ENCODE measurements around the gene ZGLP1. TPM values are rescaled to one million over a fixed set of nuclear protein-coding genes. Genes with fewer than 3 reads are reported as not detected.

The ZGLP1 gene
- polyA plus RNA-seq, 1 donor (not counting 4 experiments of a cell fraction or from before 2014, with no cell fraction given): 0.43 TPM

GRCh38 chr19:10295847-10296591 is 13.6 kb downstream of the ZGLP1 start:
- peak overlapping the region in 1 of 3 experiments; percentile 26 for H3K4me3 ChIP-seq (ENCODE audit: control insufficient read depth in 2 of 3, extremely low read depth in 1 of 3, insufficient read depth in 2 of 3, low read depth in 1 of 3, low read length in 3 of 3)
- H3K9me1 ChIP-seq (ENCODE audit: control insufficient read depth, extremely low read depth, insufficient read depth, low read length): no peaks in the 10 kb centered on the region
- peak overlapping the region; percentile 45 for H3K4me2 ChIP-seq (ENCODE audit: control insufficient read depth, extremely low read depth, insufficient read depth, low read depth, low read length)
- DNase-seq (ENCODE audit: low read depth, low spot score): no peak
- dilution Hi-C loops (cut with MboI; ENCODE audit: extremely low pct_ligation_motif_present, low sequenced_read_pairs): no loop called here
- no peak overlapping the region for H3K9ac ChIP-seq (ENCODE audit: control insufficient read depth, extremely low read depth, insufficient read depth, low read length)
- H3K9me3 ChIP-seq (ENCODE audit: control insufficient read depth, low read depth, low read length): no peaks in the 10 kb centered on the region
- no peak overlapping the region for H2AFZ ChIP-seq (ENCODE audit: control insufficient read depth, low read length)
- H3K4me1 ChIP-seq (ENCODE audit: control insufficient read depth, extremely low read depth, insufficient read depth, low read length): peaks cover 6% of the 10 kb centered on the region
- H3K27me3 ChIP-seq (ENCODE audit: control insufficient read depth, extremely low read depth, insufficient read depth, low read length): peaks cover 59% of the 10 kb centered on the region
- H3K27ac ChIP-seq (ENCODE audit: control insufficient read depth, insufficient read depth, low read length): no peak overlapping the region
- no peaks in the 10 kb centered on the region for H3K36me3 ChIP-seq (ENCODE audit: control insufficient read depth in 2 of 2, extremely low read depth in 1 of 2, insufficient read depth in 2 of 2, low read length in 2 of 2)
- FAIRE-seq: no peak
- no peaks in the 10 kb centered on the region for H4K20me1 ChIP-seq (ENCODE audit: control insufficient read depth, extremely low read depth, insufficient read depth, low read length)
- no peaks in the 10 kb centered on the region for H3K79me2 ChIP-seq (ENCODE audit: control insufficient read depth, insufficient read depth, low read length)
- TF ChIP-seq CTCF (optimal IDR thresholded peaks at IDR 0.05 in 1 of 3, IDR thresholded peaks at IDR 0.05 in 1 of 3, conservative IDR thresholded peaks at IDR 0.05 in 1 of 3; ENCODE audit: extremely low read depth in 1 of 3, insufficient read depth in 2 of 3, low read length in 3 of 3) (no peak), EZH2 (IDR thresholded peaks at IDR 0.05; ENCODE audit: low read length) (peak; percentile 63)

- Histone ChIP-seq H2AFZ (ENCODE audit: control insufficient read depth, low read length) (no peak overlapping the region), H3K4me3 (ENCODE audit: control insufficient read depth in 2 of 3, extremely low read depth in 1 of 3, insufficient read depth in 2 of 3, low read depth in 1 of 3, low read length in 3 of 3) (peak overlapping the region in 1 of 3 experiments; percentile 26), H3K4me2 (ENCODE audit: control insufficient read depth, extremely low read depth, insufficient read depth, low read depth, low read length) (peak overlapping the region; percentile 45), H3K9ac (ENCODE audit: control insufficient read depth, extremely low read depth, insufficient read depth, low read length) (no peak overlapping the region), H3K4me1 (ENCODE audit: control insufficient read depth, extremely low read depth, insufficient read depth, low read length) (peaks cover 12% of the 10 kb centered on the region), H4K20me1 (ENCODE audit: control insufficient read depth, extremely low read depth, insufficient read depth, low read length) (no peaks in the 10 kb centered on the region), H3K79me2 (ENCODE audit: control insufficient read depth, insufficient read depth, low read length) (no peaks in the 10 kb centered on the region), H3K36me3 (ENCODE audit: control insufficient read depth in 2 of 2, extremely low read depth in 1 of 2, insufficient read depth in 2 of 2, low read length in 2 of 2) (no peaks in the 10 kb centered on the region), H3K27me3 (ENCODE audit: control insufficient read depth, extremely low read depth, insufficient read depth, low read length) (peaks cover 65% of the 10 kb centered on the region), H3K27ac (ENCODE audit: control insufficient read depth, insufficient read depth, low read length) (no peak overlapping the region), H3K9me1 (ENCODE audit: control insufficient read depth, extremely low read depth, insufficient read depth, low read length) (no peaks in the 10 kb centered on the region), H3K9me3 (ENCODE audit: control insufficient read depth, low read depth, low read length) (no peaks in the 10 kb centered on the region)
- no peak for DNase-seq (ENCODE audit: low read depth, low spot score)
- no peak for FAIRE-seq
- TF ChIP-seq EZH2 (IDR thresholded peaks at IDR 0.05; ENCODE audit: low read length): no peak
- no peak for TF ChIP-seq CTCF (optimal IDR thresholded peaks at IDR 0.05 in 1 of 3, IDR thresholded peaks at IDR 0.05 in 1 of 3, conservative IDR thresholded peaks at IDR 0.05 in 1 of 3; ENCODE audit: extremely low read depth in 1 of 3, insufficient read depth in 2 of 3, low read length in 3 of 3)
- dilution Hi-C loops (cut with MboI; ENCODE audit: extremely low pct_ligation_motif_present, low sequenced_read_pairs): no loop called here
Measured at GRCh38 chr19:10295305-10295846, 14.2 kb downstream of the ZGLP1 start.
